ENCODE results near the gene CNTN1. TPM values are rescaled to one million over a fixed set of nuclear protein-coding genes. Genes with fewer than 3 reads are reported as not detected.

Gene CNTN1
- total and polyA plus RNA-seq, 2 of the 8 experiments (the other 6 are each of a cell fraction or from before 2014, with no cell fraction given): 7.2 to 21.8 TPM

GRCh38 chr12:40833818-40834217, 141.6 kb downstream of the CNTN1 start:
- Histone ChIP-seq H3K14ac (ENCODE audit: insufficient read length) (no peak overlapping the region), H3K56ac (replicated peaks; ENCODE audit: insufficient read length, low read depth, low read length) (no peak overlapping the region), H2BK15ac (ENCODE audit: low read length) (no peak overlapping the region), H3K36me3 (ENCODE audit: control insufficient read depth in 2 of 4, insufficient read depth in 4 of 4, low read length in 3 of 4) (no peaks in the 10 kb centered on the region), H2AFZ (ENCODE audit: low read length) (no peak overlapping the region), H3K18ac (ENCODE audit: extremely low read depth, low read length) (no peak overlapping the region), H2BK12ac (ENCODE audit: low read depth, low read length) (no peak overlapping the region), H3K23ac (ENCODE audit: insufficient read length) (no peak overlapping the region), H3K4me1 (replicated peaks in 1 of 4; ENCODE audit: control insufficient read depth in 3 of 4, insufficient read depth in 4 of 4, low read length in 3 of 4) (no peaks in the 10 kb centered on the region), H3K79me1 (ENCODE audit: low read depth, low read length) (no peaks in the 10 kb centered on the region), H4K91ac (replicated peaks; ENCODE audit: insufficient read length, low read length) (no peak overlapping the region), H4K20me1 (replicated peaks in 1 of 2; ENCODE audit: control insufficient read depth in 1 of 2, insufficient read depth in 2 of 2, low read length in 2 of 2) (peaks cover 0 to 2% of the 10 kb centered on the region in 2 experiments), H3K27ac (ENCODE audit: low read depth, low read length) (no peak overlapping the region), H4K8ac (ENCODE audit: extremely low read depth, insufficient read depth, low read length) (no peak overlapping the region), H3K9ac (replicated peaks in 1 of 4; ENCODE audit: extremely low read depth in 1 of 4, low read depth in 3 of 4, low read length in 3 of 4) (no peak overlapping the region), H3K4me3 (ENCODE audit: extremely low read depth in 1 of 4, insufficient read depth in 2 of 4, low read depth in 3 of 4, low read length in 4 of 4) (no peak overlapping the region), H4K5ac (ENCODE audit: insufficient read length, low read depth, low read length) (no peak overlapping the region), H2BK120ac (replicated peaks; ENCODE audit: low read depth, low read length) (no peak overlapping the region), H2AK5ac (ENCODE audit: low read depth, low read length) (no peak overlapping the region), H3K23me2 (ENCODE audit: low read depth, low read length) (no peaks in the 10 kb centered on the region; the same call in 1 of the 2 replicates), H3K9me3 (ENCODE audit: insufficient read depth in 2 of 2, low read depth in 1 of 2, low read length in 1 of 2) (no peaks in the 10 kb centered on the region), H2BK20ac (ENCODE audit: low read length) (no peak overlapping the region), H3K27me3 (replicated peaks in 1 of 4; ENCODE audit: control insufficient read depth in 3 of 4, extremely low read depth in 1 of 4, insufficient read depth in 3 of 4, low read length in 3 of 4) (no peaks in the 10 kb centered on the region), H3K79me2 (ENCODE audit: control insufficient read depth in 1 of 2, insufficient read depth in 2 of 2, low read length in 2 of 2) (no peaks in the 10 kb centered on the region), H3K4me2 (ENCODE audit: insufficient read depth in 1 of 2, low read depth in 2 of 2, low read length in 2 of 2) (no peak overlapping the region), H2BK5ac (ENCODE audit: low read depth, low read length) (no peak overlapping the region), H3K4ac (replicated peaks; ENCODE audit: insufficient read length, low read depth, low read length) (no peak overlapping the region)
- FAIRE-seq: no peak
- 94% methylated on average over 2 of the region's 2 CpGs; no CpG with 5 or more reads in 1 of the 2 experiments for WGBS, 2 experiments (ENCODE audit: extremely low coverage in 1 of 2, insufficient coverage in 1 of 2, insufficient read length in 1 of 2, insufficient replicate concordance in 2 of 2, low coverage in 1 of 2, low lambda C conversion rate in 2 of 2, missing lambda C conversion rate in 1 of 2)
- ChIA-PET CTCF (ENCODE audit: partially characterized antibody) (no interaction called here), POLR2A (ENCODE audit: partially characterized antibody) (no interaction called here)
- TF ChIP-seq SIRT6 (IDR thresholded peaks at IDR 0.05; ENCODE audit: low read length) (no peak), ATF2 (IDR thresholded peaks at IDR 0.05; ENCODE audit: low read length) (no peak), SP1 (IDR thresholded peaks at IDR 0.05; ENCODE audit: low read depth, low read length) (no peak), HDAC6 (IDR thresholded peaks at IDR 0.05; ENCODE audit: low read depth, low read length) (no peak), EZH2 (IDR thresholded peaks at IDR 0.05; ENCODE audit: low read depth, low read length, severe bottlenecking) (no peak), JUND (IDR thresholded peaks at IDR 0.05; ENCODE audit: low read length) (no peak)
- DNase-seq (ENCODE audit: low read depth in 1 of 2, low spot score in 2 of 2): no peak

Measured in H1 (cell line).